H1 (cell line): Measurements from ENCODE around the gene ABHD2. TPM values are rescaled to one million over a fixed set of nuclear protein-coding genes. Genes with fewer than 3 reads are reported as not detected.

Experiments used
- SIRT6 ChIP-seq: IDR thresholded peaks from one replicate; pipeline ENCODE4 v1.7.1; 2012; ENCODE audit warnings: low read length, inconsistent platforms
- SIX5 ChIP-seq: IDR thresholded peaks from 2 replicates; pipeline ENCODE4 v1.6.1; 2011; ENCODE audit warnings: mild to moderate bottlenecking, low read depth, low read length
- TEAD4 ChIP-seq: IDR thresholded peaks from 2 replicates; pipeline ENCODE4 v1.6.1; 2012; ENCODE audit warnings: low read depth, low read length, inconsistent platforms, mixed read lengths
- YY1 ChIP-seq: IDR thresholded peaks from 2 replicates; pipeline ENCODE4 v1.6.1; 2011; ENCODE audit warnings: low read depth, mild to moderate bottlenecking, low read length
- polyA plus RNA-seq, 7 experiments: library from polyadenylated mRNA; depleted of rRNA in 3 of 7; stranded (reverse) in 5 of 7; unstranded in 2 of 7; fragments of >200 nt in 5 of 7; fragments of 200-250 nt in 2 of 7; gene quantifications; 1 replicate in 5 of 7; 2 replicates in 1 of 7; 4 replicates in 1 of 7; pipeline versions ENCODE4 v1.2.1 to v1.2.3, GENCODE V29; 2011 to 2013; ENCODE audit warnings: missing spikeins in 2 of 7, mixed read lengths in 2 of 7
- total RNA-seq: library from RNA; stranded (reverse); fragmentation: NEBNext Ultra II Directional; extraction: Animal tissue kit (Norgen Biotek cat#: 25700); gene quantifications from 2 replicates; pipeline ENCODE4 v1.2.1, GENCODE V29; 2021
- TF ChIP-seq, protein P1 (sequence below): IDR thresholded peaks from 2 replicates; pipeline ENCODE4 v1.6.1; 2011; ENCODE audit warnings: low read length, improper control_type of control experiment

ABHD2 gene
- total and polyA plus RNA-seq, 2 of the 8 experiments (the other 6 are each of a cell fraction or from before 2014, with no cell fraction given) = 9.1 to 23.7 TPM

DNA sequence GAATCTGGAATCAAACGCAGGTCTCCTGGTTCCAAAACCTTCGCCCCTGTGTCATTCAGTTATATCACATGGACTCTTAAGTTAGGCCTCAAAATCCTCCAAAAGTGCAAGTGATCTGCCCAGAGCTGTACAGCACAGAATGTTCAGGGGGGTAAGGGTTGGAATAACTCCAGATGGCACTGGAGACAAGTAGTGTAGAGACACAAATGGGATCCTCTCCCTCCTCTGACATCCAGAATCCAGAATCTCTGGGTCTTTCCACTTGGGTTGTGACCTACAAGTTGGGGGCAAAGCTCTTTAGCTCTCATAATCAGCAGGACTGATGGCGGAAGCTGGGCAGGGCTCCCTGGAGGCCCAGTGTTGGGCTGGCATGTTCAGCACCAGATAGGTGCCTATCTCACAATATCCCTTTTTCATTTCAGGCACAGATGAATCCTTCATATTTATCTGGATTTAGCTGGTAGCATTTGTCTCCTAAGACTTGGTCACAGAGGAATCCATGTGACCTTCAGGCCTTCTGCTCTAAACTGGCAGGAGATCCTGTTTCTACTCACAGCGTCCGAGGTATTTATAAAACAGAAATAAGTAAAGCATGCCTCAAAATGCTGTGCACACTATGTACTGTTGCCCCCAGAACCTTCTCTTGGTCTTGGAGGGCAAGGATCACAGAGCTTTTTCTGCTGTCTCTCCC lies 15.4 kb downstream of the ABHD2 start (continued):
- no peak for TF ChIP-seq YY1
- TF ChIP-seq SIRT6 = no peak
- TF ChIP-seq, protein P1, sequence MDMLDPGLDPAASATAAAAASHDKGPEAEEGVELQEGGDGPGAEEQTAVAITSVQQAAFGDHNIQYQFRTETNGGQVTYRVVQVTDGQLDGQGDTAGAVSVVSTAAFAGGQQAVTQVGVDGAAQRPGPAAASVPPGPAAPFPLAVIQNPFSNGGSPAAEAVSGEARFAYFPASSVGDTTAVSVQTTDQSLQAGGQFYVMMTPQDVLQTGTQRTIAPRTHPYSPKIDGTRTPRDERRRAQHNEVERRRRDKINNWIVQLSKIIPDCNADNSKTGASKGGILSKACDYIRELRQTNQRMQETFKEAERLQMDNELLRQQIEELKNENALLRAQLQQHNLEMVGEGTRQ = no peak
- no peak for TF ChIP-seq SIX5
- no peak for TF ChIP-seq TEAD4
